ENCODE results near the gene TNFSF13B.

- no peak for TF ChIP-seq CTCF (conservative IDR thresholded peaks at IDR 0.05 in 1 of 2, IDR thresholded peaks at IDR 0.05 in 1 of 2; ENCODE audit: low read depth in 1 of 2, low read length in 2 of 2)
- no peak for TF ChIP-seq EZH2 (IDR thresholded peaks at IDR 0.05; ENCODE audit: low read length, missing control alignments)
Observed at GRCh38 chr13:108326309-108326708, 56.8 kb downstream of the TNFSF13B start.
